GM12874 (cell line): Measurements from ENCODE around the gene PKLR.

ENCODE experiments used
- TF ChIP-seq, protein P1 (sequence below): IDR thresholded peaks from 2 replicates; pipeline ENCODE4 v1.5.1; 2011; ENCODE audit warnings: low read depth, mild to moderate bottlenecking, control low read depth, low read length, moderate library complexity; ENCODE audit not compliant: insufficient read depth

The PKLR gene

DNA sequence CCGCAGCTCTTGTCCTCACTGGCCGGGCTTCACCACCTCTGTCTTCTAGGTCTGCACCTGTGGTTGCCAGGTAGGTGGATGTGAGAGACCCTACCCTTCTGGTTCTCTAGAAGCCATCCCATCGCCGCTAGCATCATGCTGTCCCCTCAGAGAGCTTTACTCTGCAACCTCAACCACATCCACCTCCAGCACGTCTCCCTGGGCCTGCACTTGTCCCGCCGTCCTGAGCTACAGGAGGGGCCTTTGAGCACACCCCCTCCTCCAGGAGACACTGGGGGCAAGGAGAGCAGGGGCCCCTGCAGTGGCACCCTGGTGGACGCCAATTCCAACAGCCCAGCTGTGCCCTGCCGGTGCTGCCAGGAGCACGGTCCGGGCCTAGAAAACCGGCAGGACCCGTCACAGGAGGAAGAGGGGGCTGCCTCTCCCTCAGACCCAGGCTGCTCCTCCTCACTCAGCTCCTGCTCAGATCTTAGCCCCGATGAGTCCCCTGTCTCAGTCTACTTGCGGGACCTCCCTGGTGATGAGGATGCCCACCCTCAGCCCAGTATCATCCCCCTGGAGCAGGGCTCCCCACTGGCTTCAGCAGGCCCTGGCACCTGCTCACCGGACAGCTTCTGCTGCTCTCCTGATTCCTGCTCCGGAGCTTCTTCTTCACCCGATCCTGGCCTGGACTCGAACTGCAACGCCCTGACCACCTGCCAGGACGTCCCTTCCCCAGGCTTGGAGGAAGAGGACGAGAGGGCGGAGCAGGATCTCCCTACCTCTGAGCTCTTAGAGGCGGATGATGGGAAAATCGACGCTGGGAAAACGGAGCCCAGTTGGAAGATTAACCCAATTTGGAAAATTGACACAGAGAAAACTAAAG lies 20.6 kb upstream of the PKLR start:
- TF ChIP-seq, protein P1, sequence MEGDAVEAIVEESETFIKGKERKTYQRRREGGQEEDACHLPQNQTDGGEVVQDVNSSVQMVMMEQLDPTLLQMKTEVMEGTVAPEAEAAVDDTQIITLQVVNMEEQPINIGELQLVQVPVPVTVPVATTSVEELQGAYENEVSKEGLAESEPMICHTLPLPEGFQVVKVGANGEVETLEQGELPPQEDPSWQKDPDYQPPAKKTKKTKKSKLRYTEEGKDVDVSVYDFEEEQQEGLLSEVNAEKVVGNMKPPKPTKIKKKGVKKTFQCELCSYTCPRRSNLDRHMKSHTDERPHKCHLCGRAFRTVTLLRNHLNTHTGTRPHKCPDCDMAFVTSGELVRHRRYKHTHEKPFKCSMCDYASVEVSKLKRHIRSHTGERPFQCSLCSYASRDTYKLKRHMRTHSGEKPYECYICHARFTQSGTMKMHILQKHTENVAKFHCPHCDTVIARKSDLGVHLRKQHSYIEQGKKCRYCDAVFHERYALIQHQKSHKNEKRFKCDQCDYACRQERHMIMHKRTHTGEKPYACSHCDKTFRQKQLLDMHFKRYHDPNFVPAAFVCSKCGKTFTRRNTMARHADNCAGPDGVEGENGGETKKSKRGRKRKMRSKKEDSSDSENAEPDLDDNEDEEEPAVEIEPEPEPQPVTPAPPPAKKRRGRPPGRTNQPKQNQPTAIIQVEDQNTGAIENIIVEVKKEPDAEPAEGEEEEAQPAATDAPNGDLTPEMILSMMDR: no peak

DNA sequence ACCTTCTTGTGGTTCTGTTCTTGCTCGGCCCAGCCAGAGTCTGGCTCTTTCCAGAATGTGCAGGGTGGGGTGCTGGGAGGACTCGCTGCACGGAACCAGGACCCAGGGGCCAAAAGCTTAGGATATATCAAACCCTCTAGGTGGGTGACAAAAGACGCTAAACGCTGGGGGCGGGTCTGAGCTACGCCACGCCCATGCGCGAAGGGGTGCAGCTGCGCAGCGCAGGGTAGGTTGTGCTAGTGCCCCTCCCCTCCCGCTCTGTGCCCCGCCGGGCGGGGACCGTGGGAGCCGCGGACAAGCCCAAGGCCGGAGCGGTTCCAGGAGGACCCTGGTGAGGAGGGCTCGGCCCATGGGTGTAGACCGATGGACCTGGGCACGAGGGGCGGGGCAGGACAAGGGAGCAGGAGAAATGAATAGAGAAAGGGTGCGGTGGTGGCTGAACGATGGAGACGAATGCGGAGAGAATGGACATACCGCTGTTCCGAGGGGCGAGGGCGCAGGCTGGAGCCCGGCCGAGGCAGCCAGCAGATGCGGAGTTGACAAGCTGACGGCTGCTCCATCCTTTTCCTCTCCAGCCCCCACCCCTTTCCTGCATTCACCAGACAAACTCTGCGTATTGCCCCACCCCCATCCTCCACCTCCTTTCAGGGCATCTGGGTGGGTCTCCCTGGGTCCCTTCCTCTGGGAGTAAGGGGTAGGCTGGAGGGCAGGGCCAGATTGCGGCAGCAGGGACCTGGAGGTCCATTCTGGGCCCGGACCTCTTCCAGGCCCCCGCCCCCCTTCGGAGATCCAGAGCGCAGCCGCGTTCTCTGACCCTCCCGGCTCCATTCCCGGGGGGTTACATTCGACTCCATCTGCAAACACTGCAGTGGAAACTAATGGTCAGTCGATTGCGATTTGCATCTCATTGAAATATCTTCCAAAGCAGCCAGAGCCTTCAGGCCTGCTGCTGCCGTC lies 19.7 kb upstream of the PKLR start, which contains the start of gene RUSC1:
Gene RUSC1 (plus strand): TSS at position 234 of the 957 bp plus-strand sequence. CDS start 880 bp downstream, outside the sequence.
- TF ChIP-seq, protein P1: no peak

DNA sequence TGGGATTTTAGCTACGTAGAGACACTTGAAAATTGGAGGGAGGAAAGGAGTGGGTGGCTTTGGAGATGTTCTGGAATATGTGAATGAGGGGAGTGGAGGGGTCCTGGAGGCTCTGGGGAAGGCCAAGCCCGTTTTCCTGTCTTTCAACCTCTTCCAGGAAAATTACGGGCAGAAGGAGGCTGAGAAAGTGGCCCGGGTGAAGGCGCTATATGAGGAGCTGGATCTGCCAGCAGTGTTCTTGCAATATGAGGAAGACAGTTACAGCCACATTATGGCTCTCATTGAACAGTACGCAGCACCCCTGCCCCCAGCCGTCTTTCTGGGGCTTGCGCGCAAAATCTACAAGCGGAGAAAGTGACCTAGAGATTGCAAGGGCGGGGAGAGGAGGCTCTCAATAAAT lies 19.0 kb upstream of the PKLR start:
- TF ChIP-seq, protein P1: no peak

DNA sequence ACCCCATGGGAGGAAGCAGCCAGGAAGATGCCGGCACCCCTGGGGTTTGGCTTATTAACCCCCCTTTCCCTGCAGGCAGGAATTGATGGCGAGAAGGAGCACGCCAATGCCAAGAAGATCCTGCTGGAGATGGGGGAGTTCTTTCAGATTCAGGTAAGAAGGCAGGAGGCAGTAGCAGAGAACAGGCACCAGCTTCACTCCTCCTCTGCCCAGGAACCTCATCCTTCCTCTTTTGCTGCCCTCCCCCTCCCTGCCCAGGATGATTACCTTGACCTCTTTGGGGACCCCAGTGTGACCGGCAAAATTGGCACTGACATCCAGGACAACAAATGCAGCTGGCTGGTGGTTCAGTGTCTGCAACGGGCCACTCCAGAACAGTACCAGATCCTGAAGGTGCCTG lies 18.3 kb upstream of the PKLR start:
- TF ChIP-seq, protein P1: no peak

DNA sequence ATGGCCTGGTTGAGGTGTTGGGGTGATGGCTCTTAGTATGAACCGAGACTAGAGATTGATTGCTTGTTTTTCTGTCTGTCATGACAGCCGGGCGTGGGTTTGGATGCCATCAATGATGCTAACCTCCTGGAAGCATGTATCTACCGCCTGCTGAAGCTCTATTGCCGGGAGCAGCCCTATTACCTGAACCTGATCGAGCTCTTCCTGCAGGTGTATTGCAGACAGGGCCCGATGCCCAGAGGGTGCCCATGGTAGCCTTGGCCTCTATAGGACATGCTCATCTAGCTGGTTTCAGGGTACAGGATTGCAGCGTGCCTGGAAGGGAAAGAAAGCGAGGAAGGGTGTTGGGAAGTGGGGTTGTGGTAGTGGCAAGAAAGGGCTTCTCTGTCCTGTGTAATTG lies 16.8 kb upstream of the PKLR start:
- TF ChIP-seq, protein P1: no peak

DNA sequence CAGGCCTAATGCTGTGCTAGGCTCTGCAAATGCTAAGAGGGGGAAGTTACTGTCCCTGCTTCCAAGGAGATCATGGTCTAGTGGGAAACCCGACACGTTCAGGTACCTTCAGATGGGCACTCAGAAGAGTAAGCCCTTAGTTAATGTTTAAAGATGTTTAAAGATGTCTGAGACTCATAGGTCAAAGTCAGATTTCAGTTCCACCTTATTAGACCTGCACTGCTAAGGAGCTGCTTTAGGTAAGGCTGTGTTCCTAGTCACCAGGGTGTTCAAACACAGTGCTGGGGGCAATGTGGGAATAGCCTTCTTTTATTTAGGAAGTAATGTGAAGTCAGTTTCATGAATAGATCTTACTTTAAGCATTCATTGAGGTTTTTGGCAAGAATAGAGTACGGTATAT lies 15.7 kb upstream of the PKLR start:
- TF ChIP-seq, protein P1: no peak

DNA sequence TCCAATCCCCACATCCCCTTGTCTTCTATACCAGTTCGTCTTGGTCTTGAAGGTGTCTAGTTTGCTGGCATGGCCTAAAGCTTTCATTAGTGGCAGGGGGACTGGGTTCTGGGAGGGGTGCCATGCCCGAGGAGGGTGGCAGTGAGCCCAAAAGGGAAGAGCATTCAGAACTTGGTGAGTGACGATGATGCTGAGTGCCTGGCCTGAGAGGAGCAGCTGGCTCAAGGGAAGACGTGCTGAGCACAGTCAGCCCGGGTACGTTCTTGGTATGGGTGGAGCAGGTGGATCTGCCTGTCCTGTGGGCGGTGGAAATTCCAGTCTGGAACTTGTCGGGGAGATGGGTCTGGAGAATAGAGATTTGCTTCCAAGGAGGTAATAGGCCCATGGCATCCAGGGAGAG lies 12.0 kb upstream of the PKLR start:
- TF ChIP-seq, protein P1: no peak
